IMR-90 (cell line): ENCODE measurements around the gene SUPT3H. TPM values are rescaled to one million over a fixed set of nuclear protein-coding genes. Genes with fewer than 3 reads are reported as not detected.

Experiments
- ATAC-seq: fragments of 200-7000 bp; cut with Tn5 transposase; 2 replicates; pipeline ENCODE4 v1.9.1; 2020; ENCODE audit warnings: low read depth, mild to moderate bottlenecking, moderate library complexity
- BruUV-seq: library from RNA; stranded (reverse); fragments of 400-500 nt; replicated peaks from 2 replicates; lab custom pipeline; 2021; lab: Mats Ljungman, UMichigan
- CTCF ChIA-PET: fragments of 300-600 bp; formaldehyde crosslinking; extraction: SDS; loops from one replicate; lab custom pipeline; 2021; ENCODE audit warnings: antibody characterized with exemption; lab: Yijun Ruan, JAX
- POLR2A ChIA-PET: fragments of 300-600 bp; sonication (Branson Sonifier 250); formaldehyde crosslinking; loops from one replicate; lab custom pipeline; 2022; ENCODE audit warnings: antibody characterized with exemption; ENCODE audit not compliant: unreplicated experiment; lab: Charles Lee
- DNase-seq: peaks from one replicate; pipeline ENCODE4 v3.0.0; 2013
- H2AFZ ChIP-seq: replicated peaks from 2 replicates; pipeline ENCODE3; 2013; ENCODE audit warnings: low read length, mild to moderate bottlenecking; ENCODE audit not compliant: poor library complexity
- H2AK5ac ChIP-seq: 2 replicates; pipeline ENCODE4 v1.6.1; 2013; ENCODE audit warnings: low read depth, low read length, inconsistent platforms
- H2AK9ac ChIP-seq: replicated peaks from 2 replicates; pipeline ENCODE3; 2013; ENCODE audit warnings: mild to moderate bottlenecking, low read depth, low read length, moderate library complexity; ENCODE audit not compliant: poor library complexity
- H2BK120ac ChIP-seq: 2 replicates; pipeline ENCODE4 v1.6.1; 2013; ENCODE audit warnings: low read depth, low read length, inconsistent platforms
- H2BK15ac ChIP-seq: 3 replicates; pipeline ENCODE4 v1.6.1; 2013; ENCODE audit warnings: low read depth, low read length, inconsistent platforms
- H2BK20ac ChIP-seq: 2 replicates; pipeline ENCODE4 v1.6.1; 2013; ENCODE audit warnings: low read depth, mild to moderate bottlenecking, inconsistent platforms, low read length, moderate library complexity
- H2BK5ac ChIP-seq: 2 replicates; pipeline ENCODE4 v1.6.1; 2013; ENCODE audit warnings: mild to moderate bottlenecking, low read depth, low read length, inconsistent platforms; ENCODE audit not compliant: poor library complexity, severe bottlenecking
- H3K14ac ChIP-seq: replicated peaks from 2 replicates; pipeline ENCODE4 v1.6.1; 2013; ENCODE audit warnings: low read depth, low read length, inconsistent platforms
- H3K18ac ChIP-seq: 2 replicates; pipeline ENCODE4 v1.6.1; 2013; ENCODE audit warnings: low read depth, low read length, control low read depth
- H3K23ac ChIP-seq: 2 replicates; pipeline ENCODE4 v1.6.1; 2013; ENCODE audit warnings: low read depth, low read length, inconsistent platforms
- H3K27ac ChIP-seq: 2 replicates; pipeline ENCODE4 v1.5.1; 2013; ENCODE audit warnings: mild to moderate bottlenecking, control low read depth, low read length; ENCODE audit not compliant: insufficient read depth
- H3K27me3 ChIP-seq: 2 replicates; pipeline ENCODE4 v1.6.1; 2013; ENCODE audit warnings: low read length; ENCODE audit not compliant: control insufficient read depth, insufficient read depth
- H3K36me3 ChIP-seq: 2 replicates; pipeline ENCODE4 v1.6.1; 2013; ENCODE audit warnings: low read length, mixed read lengths; ENCODE audit not compliant: control insufficient read depth, insufficient read depth
- H3K4ac ChIP-seq: 2 replicates; pipeline ENCODE4 v1.6.1; 2013; ENCODE audit warnings: low read depth, low read length, inconsistent platforms
- H3K4me1 ChIP-seq: 2 replicates; pipeline ENCODE4 v1.6.1; 2013; ENCODE audit warnings: low read length, mixed read lengths; ENCODE audit not compliant: control insufficient read depth, insufficient read depth
- H3K4me2 ChIP-seq: 2 replicates; pipeline ENCODE4 v1.6.1; 2013; ENCODE audit warnings: low read depth, mild to moderate bottlenecking, control low read depth, low read length, moderate library complexity
- H3K4me3 ChIP-seq: 2 replicates; pipeline ENCODE4 v1.5.1; 2013; ENCODE audit warnings: low read depth, mild to moderate bottlenecking, control low read depth, low read length, moderate library complexity; ENCODE audit not compliant: insufficient read depth
- H3K56ac ChIP-seq: 2 replicates; pipeline ENCODE4 v1.6.1; 2013; ENCODE audit warnings: low read length, inconsistent platforms; ENCODE audit not compliant: insufficient read depth; ENCODE audit errors: extremely low read depth
- H3K79me1 ChIP-seq, 2 experiments: 2 replicates each; pipeline ENCODE4 v1.6.1; 2013; ENCODE audit warnings: low read length in 2 of 2, inconsistent platforms in 1 of 2, low read depth in 1 of 2
- H3K9ac ChIP-seq: 2 replicates; pipeline ENCODE4 v1.6.1; 2013; ENCODE audit warnings: low read depth, low read length, control low read depth
- H3K9me1 ChIP-seq: 2 replicates; pipeline ENCODE4 v1.6.1; 2013; ENCODE audit warnings: low read length, inconsistent platforms; ENCODE audit not compliant: insufficient read depth
- H3K9me3 ChIP-seq: 2 replicates; pipeline ENCODE4 v1.6.1; 2013; ENCODE audit warnings: low read length; ENCODE audit not compliant: control insufficient read depth, insufficient read depth
- H4K20me1 ChIP-seq: 2 replicates; pipeline ENCODE4 v1.6.1; 2013; ENCODE audit warnings: low read length, inconsistent platforms; ENCODE audit not compliant: insufficient read depth
- H4K5ac ChIP-seq: 2 replicates; pipeline ENCODE4 v1.6.1; 2013; ENCODE audit warnings: mild to moderate bottlenecking, low read depth, low read length, control low read depth
- H4K8ac ChIP-seq, 2 experiments: 2 replicates each; pipeline ENCODE4 v1.6.1; 2013; ENCODE audit warnings: low read depth in 2 of 2, low read length in 2 of 2, control low read depth in 1 of 2, inconsistent platforms in 1 of 2
- H4K91ac ChIP-seq: 2 replicates; pipeline ENCODE4 v1.6.1; 2013; ENCODE audit warnings: low read depth, low read length, inconsistent platforms; ENCODE audit not compliant: insufficient read depth
- CEBPB ChIP-seq: IDR thresholded peaks from 2 replicates; pipeline ENCODE4 v1.6.1; 2012; ENCODE audit warnings: low read depth, low read length, improper control_type of control experiment
- RFX5 ChIP-seq: IDR thresholded peaks from 2 replicates; pipeline ENCODE4 v1.8.0; 2012; ENCODE audit warnings: low read depth, mild to moderate bottlenecking, low read length, moderate library complexity
- WGBS, 2 experiments: methylation state at CpG; one replicate each; pipeline versions ENCODE4 v1.1.5 to v1.1.7; 2013; ENCODE audit warnings: missing lambda C conversion rate in 2 of 2; ENCODE audit not compliant: insufficient read length in 1 of 2; ENCODE audit errors: extremely low coverage in 2 of 2; 5-methylcytosine and 5-hydroxymethylcytosine counted together
- dilution Hi-C: fragments of 300-500 bp; cut with HindIII; formaldehyde crosslinking; loops from one replicate; pipeline ENCODE4 v1.14.3; 2018; ENCODE audit warnings: low sequenced_read_pairs; ENCODE audit not compliant: unreplicated experiment
- in situ Hi-C: fragments of 300-500 bp; cut with MboI; formaldehyde crosslinking; loops from 3 replicates; pipeline ENCODE4 v1.14.3; 2019; ENCODE audit warnings: low sequenced_read_pairs, inconsistent platforms, mixed read lengths
- intact Hi-C: fragments of 100-400 bp; cut with micrococcal nuclease; formaldehyde crosslinking; loops from 2 replicates; pipeline ENCODE4 v1.10.0; 2022
- polyA plus RNA-seq, 3 experiments: library from polyadenylated mRNA; depleted of rRNA; stranded (reverse); fragments of >200 nt; gene quantifications; 2 replicates each; pipeline ENCODE4 v1.2.3, GENCODE V29; 2012; ENCODE audit warnings: low replicate concordance in 1 of 3
- total RNA-seq: library from RNA; depleted of rRNA; stranded (reverse); fragments of >200 nt; gene quantifications from 2 replicates; pipeline ENCODE4 v1.2.3, GENCODE V29; 2012

Gene SUPT3H
- total and polyA plus RNA-seq, 2 of the 4 experiments (the other 2 are of a cell fraction): 4.5 to 5.0 TPM

DNA sequence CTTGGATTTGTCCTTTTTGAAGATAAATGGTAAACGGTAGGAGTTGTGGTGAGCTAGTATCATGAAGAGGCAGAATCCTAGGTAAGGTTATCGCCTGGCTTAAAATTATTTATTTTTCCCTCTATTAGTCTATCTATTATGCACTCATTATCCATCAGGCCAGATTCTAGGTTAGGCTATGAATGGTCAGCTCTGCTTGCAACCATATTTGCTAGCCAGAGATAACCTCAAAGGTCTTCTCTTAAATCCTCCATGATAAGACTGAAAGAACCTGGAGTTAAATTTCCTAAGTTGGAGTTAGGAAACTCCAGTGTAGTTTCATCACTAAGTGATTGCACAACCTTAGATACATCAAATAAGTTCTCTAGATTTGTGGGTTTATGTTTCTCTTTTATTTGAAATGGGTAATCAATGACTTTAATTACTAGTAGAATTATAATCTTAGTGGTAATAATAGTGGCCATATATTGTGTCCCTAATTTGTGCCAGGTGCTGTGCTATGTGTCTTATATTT lies 351.7 kb downstream of the SUPT3H start:
- no CpG with 5 or more reads among the region's 2 CpGs for WGBS, 2 experiments
- Histone ChIP-seq H3K36me3 (no peaks in the 10 kb centered on the region), H4K5ac (no peak overlapping the region), H3K27me3 (no peaks in the 10 kb centered on the region), H2BK5ac (no peak overlapping the region), H2AK5ac (no peak overlapping the region), H3K4me2 (no peak overlapping the region), H4K20me1 (no peaks in the 10 kb centered on the region), H2AFZ (no peak overlapping the region), H3K23ac (no peak overlapping the region), H3K9ac (no peak overlapping the region), H3K27ac (no peak overlapping the region), H2BK20ac (no peak overlapping the region), H3K9me1 (no peaks in the 10 kb centered on the region), H3K79me1 (no peaks in the 10 kb centered on the region), H2AK9ac (no peak overlapping the region), H3K14ac (no peak overlapping the region), H3K4me3 (no peak overlapping the region), H3K18ac (no peak overlapping the region), H3K4ac (no peak overlapping the region), H3K4me1 (no peaks in the 10 kb centered on the region), H3K9me3 (peaks cover 3% of the 10 kb centered on the region), H4K91ac (no peak overlapping the region), H2BK120ac (no peak overlapping the region), H4K8ac (no peak overlapping the region), H3K56ac (no peak overlapping the region), H2BK15ac (no peak overlapping the region)
- dilution Hi-C loops: no loop called here
- BruUV-seq: no TSS peak
- TF ChIP-seq RFX5 (no peak), CEBPB (peak; percentile 89)
- intact Hi-C loops: no loop called here
- ChIA-PET CTCF (no interaction called here), POLR2A (no interaction called here)
- peak; percentile 53 for DNase-seq
- no peak for ATAC-seq
- in situ Hi-C loops: no loop called here
